IPS DF 6.9 (cell line): ENCODE results near the gene KDSR.

Source experiments
- DNase-seq: peaks from one replicate; pipeline ENCODE4 v3.0.0-alpha.2; 2013; ENCODE audit warnings: low read depth, low spot score
- H3K27ac ChIP-seq: one replicate; pipeline ENCODE4 v1.5.1; 2013; ENCODE audit warnings: low read length, control low read depth
- H3K27me3 ChIP-seq: 2 replicates; pipeline ENCODE4 v1.6.1; 2013; ENCODE audit warnings: mild to moderate bottlenecking, low read length; ENCODE audit not compliant: control insufficient read depth, insufficient read depth
- H3K36me3 ChIP-seq: 2 replicates; pipeline ENCODE4 v1.6.1; 2013; ENCODE audit warnings: low read length; ENCODE audit not compliant: control insufficient read depth, insufficient read depth
- H3K4me1 ChIP-seq: 2 replicates; pipeline ENCODE4 v1.6.1; 2013; ENCODE audit warnings: low read length; ENCODE audit not compliant: control insufficient read depth, insufficient read depth
- H3K4me3 ChIP-seq: 2 replicates; pipeline ENCODE4 v1.5.1; 2013; ENCODE audit warnings: mild to moderate bottlenecking, low read length
- H3K9me3 ChIP-seq: 2 replicates; pipeline ENCODE4 v1.6.1; 2013; ENCODE audit warnings: low read length, inconsistent platforms; ENCODE audit not compliant: control insufficient read depth, insufficient read depth
- WGBS: extraction: QIAGEN DNeasy Blood & Tissue Kit; methylation state at CpG from one replicate; pipeline ENCODE4 v1.1.7; 2013; ENCODE audit warnings: mixed read lengths, missing lambda C conversion rate; ENCODE audit not compliant: insufficient read length, insufficient coverage; 5-methylcytosine and 5-hydroxymethylcytosine counted together

The KDSR gene

GRCh38 chr18:63367053-63367953 is at the start of gene KDSR:
Gene KDSR, minus strand, starts transcription at chr18:63367206. Its CDS starts 88 bp downstream, at chr18:63367118.
- no peak within 1 kb of the TSS for H3K27ac ChIP-seq
- peaks cover 3% of the 10 kb centered on the region; the same call in 1 of the 2 replicates for H3K36me3 ChIP-seq
- no peaks in the 10 kb centered on the region; the same call in 1 of the 2 replicates for H3K27me3 ChIP-seq
- peak; percentile 90 for DNase-seq
- peak within 1 kb of the TSS; percentile 76; the same call in 1 of the 2 replicates for H3K4me3 ChIP-seq
- no CpG with 5 or more reads among the region's 90 CpGs for WGBS
- H3K4me1 ChIP-seq, result no peaks in the 10 kb centered on the region
- H3K9me3 ChIP-seq, result no peaks in the 10 kb centered on the region

GRCh38 chr18:63412953-63413352 is 45.9 kb upstream of the KDSR start:
- Histone ChIP-seq H3K27ac (no peak overlapping the region), H3K4me1 (no peaks in the 10 kb centered on the region), H3K4me3 (no peak overlapping the region), H3K27me3 (no peaks in the 10 kb centered on the region), H3K36me3 (peaks cover 7% of the 10 kb centered on the region; the same call in 1 of the 2 replicates), H3K9me3 (no peaks in the 10 kb centered on the region)
- WGBS, result no CpG with 5 or more reads among the region's 4 CpGs
- no peak for DNase-seq

GRCh38 chr18:63410792-63411191 is 43.8 kb upstream of the KDSR start:
- Histone ChIP-seq H3K27me3 (no peaks in the 10 kb centered on the region), H3K4me3 (no peak overlapping the region), H3K9me3 (no peaks in the 10 kb centered on the region), H3K4me1 (no peaks in the 10 kb centered on the region), H3K27ac (no peak overlapping the region), H3K36me3 (peaks cover 7% of the 10 kb centered on the region; the same call in 1 of the 2 replicates)
- DNase-seq, result no peak
- WGBS, result no CpG with 5 or more reads among the region's 4 CpGs

GRCh38 chr18:63409301-63409700 is 42.3 kb upstream of the KDSR start:
- Histone ChIP-seq H3K4me3 (no peak overlapping the region), H3K36me3 (peaks cover 7% of the 10 kb centered on the region; the same call in 1 of the 2 replicates), H3K9me3 (no peaks in the 10 kb centered on the region), H3K27me3 (no peaks in the 10 kb centered on the region), H3K4me1 (no peaks in the 10 kb centered on the region), H3K27ac (no peak overlapping the region)
- no CpG with 5 or more reads among the region's 5 CpGs for WGBS
- no peak for DNase-seq

GRCh38 chr18:63407734-63408133 is 40.7 kb upstream of the KDSR start:
- no CpG with 5 or more reads among the region's 1 CpG for WGBS
- H3K9me3 ChIP-seq, result no peaks in the 10 kb centered on the region
- peaks cover 9% of the 10 kb centered on the region; the same call in 1 of the 2 replicates for H3K36me3 ChIP-seq

GRCh38 chr18:63405986-63406385 is 39.0 kb upstream of the KDSR start:
- H3K9me3 ChIP-seq, result no peaks in the 10 kb centered on the region
- no peak overlapping the region for H3K4me3 ChIP-seq
- DNase-seq, result no peak
- no peaks in the 10 kb centered on the region for H3K27me3 ChIP-seq
- H3K4me1 ChIP-seq, result no peaks in the 10 kb centered on the region
- peaks cover 11% of the 10 kb centered on the region; the same call in 1 of the 2 replicates for H3K36me3 ChIP-seq
- no peak overlapping the region for H3K27ac ChIP-seq
- WGBS, result no CpG with 5 or more reads among the region's 3 CpGs

More at GRCh38 chr18:63407734-63408133, 40.7 kb upstream of the KDSR start:
- Histone ChIP-seq H3K27me3 (no peaks in the 10 kb centered on the region), H3K4me1 (no peaks in the 10 kb centered on the region), H3K27ac (no peak overlapping the region), H3K4me3 (no peak overlapping the region)
- DNase-seq, result no peak

GRCh38 chr18:63402246-63403162 is 35.5 kb upstream of the KDSR start:
- peaks cover 4% of the 10 kb centered on the region; the same call in 1 of the 2 replicates for H3K36me3 ChIP-seq
- WGBS, result no CpG with 5 or more reads among the region's 8 CpGs

GRCh38 chr18:63399300-63399699 is 32.3 kb upstream of the KDSR start:
- no peak for DNase-seq
- no peak overlapping the region for H3K4me3 ChIP-seq
- no peak overlapping the region for H3K27ac ChIP-seq
- no peaks in the 10 kb centered on the region for H3K4me1 ChIP-seq
- 100% methylated on average over 2 of the region's 3 CpGs for WGBS
- H3K9me3 ChIP-seq, result 0 out of 2 replicates have a peak, but pooled peaks cover 1% of the 10 kb centered on the region
- no peaks in the 10 kb centered on the region for H3K27me3 ChIP-seq
- H3K36me3 ChIP-seq, result peaks cover 7% of the 10 kb centered on the region; the same call in 1 of the 2 replicates

More at GRCh38 chr18:63402246-63403162, 35.5 kb upstream of the KDSR start:
- Histone ChIP-seq H3K27me3 (no peaks in the 10 kb centered on the region), H3K4me3 (no peak overlapping the region), H3K27ac (no peak overlapping the region), H3K4me1 (no peaks in the 10 kb centered on the region), H3K9me3 (no peaks in the 10 kb centered on the region)
- DNase-seq, result no peak

- no peak overlapping the region for H3K4me3 ChIP-seq
- DNase-seq, result no peak
- H3K36me3 ChIP-seq, result peaks cover 4% of the 10 kb centered on the region; the same call in 1 of the 2 replicates
- WGBS, result no CpG with 5 or more reads among the region's 1 CpG
- H3K4me1 ChIP-seq, result no peaks in the 10 kb centered on the region
- 0 out of 2 replicates have a peak, but pooled peaks cover 1% of the 10 kb centered on the region for H3K9me3 ChIP-seq
- H3K27me3 ChIP-seq, result no peaks in the 10 kb centered on the region
- H3K27ac ChIP-seq, result no peak overlapping the region
Measured at GRCh38 chr18:63397349-63397748, 30.3 kb upstream of the KDSR start.

GRCh38 chr18:63395503-63395902 is 28.5 kb upstream of the KDSR start:
- DNase-seq, result no peak
- no CpG with 5 or more reads among the region's 1 CpG for WGBS
- Histone ChIP-seq H3K27me3 (no peaks in the 10 kb centered on the region), H3K4me1 (no peaks in the 10 kb centered on the region), H3K9me3 (0 out of 2 replicates have a peak, but pooled peaks cover 1% of the 10 kb centered on the region), H3K36me3 (peaks cover 4% of the 10 kb centered on the region; the same call in 1 of the 2 replicates), H3K27ac (no peak overlapping the region), H3K4me3 (no peak overlapping the region)
